Panc1 (cell line): ENCODE results near the gene STAB2. TPM values are rescaled to one million over a fixed set of nuclear protein-coding genes. Genes with fewer than 3 reads are reported as not detected.

Experiments
- ATAC-seq: fragments of 200-7000 bp; cut with Tn5 transposase; 2 replicates; pipeline ENCODE4 v1.9.1; 2020; ENCODE audit warnings: mild to moderate bottlenecking, moderate library complexity
- BruUV-seq: library from RNA; stranded (reverse); fragments of 400-500 nt; replicated peaks from 2 replicates; lab custom pipeline; 2021; lab: Mats Ljungman, UMichigan
- CTCF ChIA-PET: fragments of 300-600 bp; sonication (Branson Sonifier 250); formaldehyde crosslinking; loops from one replicate; lab custom pipeline; 2022; ENCODE audit warnings: antibody characterized with exemption; lab: Charles Lee
- POLR2A ChIA-PET: fragments of 300-600 bp; sonication (Branson Sonifier 250); formaldehyde crosslinking; loops from one replicate; lab custom pipeline; 2022; ENCODE audit warnings: antibody characterized with exemption; lab: Charles Lee
- DNase-seq: peaks from one replicate; pipeline ENCODE4 v3.0.0-alpha.2; 2010; ENCODE audit warnings: low read depth, low spot score
- H3K27ac ChIP-seq: 2 replicates; pipeline ENCODE4 v1.5.1; 2011; ENCODE audit warnings: mild to moderate bottlenecking, low read length, inconsistent platforms
- H3K27me3 ChIP-seq: fragments of 200-500 bp; sonication (Bioruptor generic); 2 replicates; pipeline ENCODE4 v1.6.0; 2014; ENCODE audit warnings: low read length, inconsistent platforms; ENCODE audit not compliant: control insufficient read depth, insufficient read depth
- H3K36me3 ChIP-seq: fragments of 200-500 bp; sonication (Bioruptor generic); 2 replicates; pipeline ENCODE4 v1.5.1; 2014; ENCODE audit warnings: inconsistent platforms, mild to moderate bottlenecking, low read length, moderate library complexity; ENCODE audit not compliant: control insufficient read depth, insufficient read depth
- H3K4me1 ChIP-seq: 2 replicates; pipeline ENCODE4 v1.5.1; 2011; ENCODE audit warnings: inconsistent platforms, mild to moderate bottlenecking, low read length, moderate library complexity; ENCODE audit not compliant: control insufficient read depth, insufficient read depth
- H3K4me3 ChIP-seq, 2 experiments: 2 replicates each; pipeline ENCODE4 v1.5.1; 2011 to 2012; ENCODE audit warnings: low read depth in 2 of 2, low read length in 2 of 2, mild to moderate bottlenecking in 2 of 2, inconsistent platforms in 1 of 2, moderate library complexity in 1 of 2
- H3K9me3 ChIP-seq: fragments of 200-500 bp; sonication (Bioruptor generic); 2 replicates; pipeline ENCODE4 v1.5.1; 2014; ENCODE audit warnings: low read depth, mild to moderate bottlenecking, inconsistent platforms, low read length, moderate library complexity; ENCODE audit not compliant: control insufficient read depth, insufficient read depth
- CTCF ChIP-seq: fragments of 450-650 bp; IDR thresholded peaks from 2 replicates; pipeline ENCODE4 v1.5.1; 2017; ENCODE audit warnings: mild to moderate bottlenecking
- POLR2AphosphoS5 ChIP-seq: IDR thresholded peaks from 2 replicates; pipeline ENCODE4 v1.6.1; 2012; ENCODE audit warnings: mild to moderate bottlenecking, low read depth, low read length, moderate library complexity
- REST ChIP-seq, 2 experiments: IDR thresholded peaks; 2 replicates each; pipeline ENCODE4 v1.6.1; 2011 to 2012; ENCODE audit warnings: low read depth in 2 of 2, control low read depth in 1 of 2, low read length in 1 of 2, mild to moderate bottlenecking in 1 of 2, moderate library complexity in 1 of 2; ENCODE audit not compliant: insufficient read depth in 1 of 2
- SIN3A ChIP-seq: IDR thresholded peaks from 2 replicates; pipeline ENCODE4 v1.6.1; 2012; ENCODE audit warnings: low read depth, mild to moderate bottlenecking, low read length, moderate library complexity, borderline replicate concordance; ENCODE audit not compliant: insufficient read depth
- TCF7L2 ChIP-seq: IDR thresholded peaks from 2 replicates; pipeline ENCODE4 v1.6.1; 2011; ENCODE audit warnings: mild to moderate bottlenecking, low read depth, low read length, inconsistent platforms
- in situ Hi-C: cut with HindIII; loops from 2 replicates; pipeline ENCODE4 v1.10.0; 2016; ENCODE audit warnings: low sequenced_read_pairs, low pct_unique_long_range_greater_than_20kb
- intact Hi-C: fragments of 100-400 bp; cut with micrococcal nuclease; formaldehyde crosslinking; loops from one replicate; pipeline ENCODE4 v1.10.0; 2022; ENCODE audit not compliant: unreplicated experiment
- total RNA-seq: library from RNA; stranded (reverse); gene quantifications from one replicate; pipeline ENCODE4 v1.2.1, GENCODE V29; 2021; ENCODE audit not compliant: unreplicated experiment

Gene STAB2
- total RNA-seq, 1 experiment from 2014 or later, result not detected

- ATAC-seq (no peak), DNase-seq (no peak)
- no peaks in the 10 kb centered on the region for H3K9me3 ChIP-seq
- ChIA-PET POLR2A (no interaction called here), CTCF (no interaction called here)
- TF ChIP-seq SIN3A (no peak), POLR2AphosphoS5 (no peak), TCF7L2 (no peak), REST (IDR thresholded peaks at IDR 0.05; ENCODE audit: insufficient read depth in 1 of 2, low read depth in 2 of 2, low read length in 1 of 2) (no peak), CTCF (no peak)
- intact Hi-C loops, result no loop called here
- BruUV-seq, result no TSS peak
- H3K27me3 ChIP-seq, result no peaks in the 10 kb centered on the region
- peaks cover 9% of the 10 kb centered on the region for H3K36me3 ChIP-seq
- in situ Hi-C loops, result no loop called here
- H3K4me3 ChIP-seq, result no peak overlapping the region
- H3K27ac ChIP-seq, result no peak overlapping the region
- peaks cover 4% of the 10 kb centered on the region for H3K4me1 ChIP-seq
Observed at GRCh38 chr12:103811791-103812190, 224.7 kb downstream of the STAB2 start.

- Histone ChIP-seq H3K27me3 (no peaks in the 10 kb centered on the region), H3K36me3 (peaks cover 9% of the 10 kb centered on the region)
- CTCF ChIA-PET, result no interaction called here
Observed at GRCh38 chr12:103812789-103813188, 225.7 kb downstream of the STAB2 start.

More at GRCh38 chr12:103812789-103813188, 225.7 kb downstream of the STAB2 start:
- TF ChIP-seq CTCF, result 0 out of 2 replicates have a peak, but pooled peaks have one; percentile 10
- no peak for TF ChIP-seq REST (IDR thresholded peaks at IDR 0.05; ENCODE audit: insufficient read depth in 1 of 2, low read depth in 2 of 2, low read length in 1 of 2)
- TF ChIP-seq POLR2AphosphoS5, result no peak
- TF ChIP-seq TCF7L2, result no peak
- TF ChIP-seq SIN3A, result no peak
- Histone ChIP-seq H3K27ac (no peak overlapping the region), H3K9me3 (no peaks in the 10 kb centered on the region), H3K4me3 (no peak overlapping the region), H3K4me1 (no peaks in the 10 kb centered on the region; the same call in 1 of the 2 replicates)
- no TSS peak for BruUV-seq
- intact Hi-C loops (no loop called here), in situ Hi-C loops (no loop called here)
- DNase-seq (no peak), ATAC-seq (no peak)
- POLR2A ChIA-PET, result no interaction called here
